RKO (cell line): ENCODE results near the gene TCIRG1.
"Not testable (repeated sequence)": the region's sequence is repeated elsewhere in the genome, so short reads cannot be mapped to it uniquely, and the experiment has no call there.

ENCODE experiments used
- DNase-seq: peaks from one replicate; pipeline ENCODE4 v3.0.0-alpha.2; 2016; ENCODE audit warnings: low spot score

Gene TCIRG1

DNA sequence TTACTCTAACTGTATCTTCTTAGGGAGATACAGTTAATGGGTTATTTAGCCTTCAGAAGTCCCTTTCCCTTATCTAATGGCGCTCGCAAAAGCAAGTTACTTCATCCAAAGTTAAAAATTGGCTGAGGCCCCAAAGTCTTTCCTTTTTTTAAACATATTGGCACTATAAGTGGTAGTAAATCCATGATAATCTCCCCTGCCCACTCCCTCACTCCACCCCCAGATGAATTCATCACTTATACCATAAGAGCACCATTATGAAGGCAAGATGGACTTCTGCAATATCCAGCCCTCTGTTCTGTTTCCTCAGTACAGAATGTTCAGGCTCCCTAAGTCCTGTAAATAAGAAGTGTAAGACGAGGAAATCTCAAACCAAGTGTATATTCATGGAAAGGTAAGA lies 44.7 kb downstream of the TCIRG1 start:
- no peak for DNase-seq

DNA sequence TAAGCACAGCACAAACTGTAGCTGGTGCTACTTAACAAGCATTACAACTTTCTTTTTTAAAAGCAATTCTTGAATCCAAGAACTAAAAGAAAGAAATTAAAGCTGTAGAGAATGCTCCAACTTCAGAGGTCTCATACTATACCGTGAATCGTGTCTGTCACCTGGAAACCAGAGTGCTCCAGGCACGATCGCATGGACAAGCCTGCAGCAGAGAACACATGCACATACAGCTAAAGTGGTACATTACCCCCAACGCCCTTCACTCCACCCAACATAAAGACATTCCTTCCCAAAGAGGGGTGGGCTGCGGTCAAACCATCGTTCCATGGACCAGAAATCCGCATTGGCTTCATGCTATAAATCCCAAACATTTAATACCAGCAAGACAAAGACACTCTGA lies 50.9 kb downstream of the TCIRG1 start:
- DNase-seq = no peak

GRCh38 chr11:68090287-68090686 lies 51.5 kb downstream of the TCIRG1 start:
- DNase-seq = no peak

- DNase-seq = no peak
These were observed 51.9 kb downstream of the TCIRG1 start for GRCh38 chr11:68090706-68091105.

- no peak for DNase-seq
These were observed 53.6 kb downstream of the TCIRG1 start for GRCh38 chr11:68092411-68092810.

DNA sequence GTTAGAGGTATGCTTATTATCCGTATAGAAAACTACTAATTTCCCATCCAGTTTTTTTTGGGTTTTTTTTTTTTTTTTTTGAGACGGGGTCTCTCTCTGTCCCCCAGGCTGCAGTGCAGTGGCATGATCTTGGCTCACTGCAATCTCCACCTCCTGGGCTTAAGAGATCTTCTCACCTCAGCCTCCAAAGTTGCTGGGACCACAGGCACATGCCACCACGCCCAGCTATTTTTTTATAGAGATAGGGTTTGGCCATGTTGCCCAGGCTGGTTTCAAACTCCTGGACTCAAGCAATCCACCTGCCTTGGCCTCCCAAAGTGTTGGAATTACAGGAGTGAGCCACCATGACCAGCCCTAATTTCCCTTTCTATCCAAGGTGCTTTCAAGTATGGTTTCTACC lies 54.1 kb downstream of the TCIRG1 start:
- DNase-seq = not testable (repeated sequence)

DNA sequence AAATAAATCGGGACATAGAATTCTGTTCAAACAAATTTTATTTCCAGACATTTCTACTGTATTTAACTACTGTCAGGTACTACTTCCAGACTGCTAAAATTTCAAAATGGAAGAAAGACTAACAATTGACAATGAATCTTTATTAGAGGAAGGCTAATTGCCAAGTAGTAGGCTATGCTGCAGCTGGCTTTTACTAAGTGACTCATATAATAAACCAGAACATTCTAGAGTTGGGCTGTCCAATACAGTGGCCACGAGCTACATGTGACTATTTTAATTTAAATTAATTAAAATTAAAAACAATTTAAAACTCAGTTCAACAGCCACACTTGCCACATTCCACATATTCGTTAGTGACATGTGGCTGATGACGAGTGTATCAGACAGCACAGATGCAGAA lies 54.7 kb downstream of the TCIRG1 start:
- no peak for DNase-seq

- DNase-seq = no peak
These were observed 58.1 kb downstream of the TCIRG1 start for GRCh38 chr11:68096962-68097361.

DNA sequence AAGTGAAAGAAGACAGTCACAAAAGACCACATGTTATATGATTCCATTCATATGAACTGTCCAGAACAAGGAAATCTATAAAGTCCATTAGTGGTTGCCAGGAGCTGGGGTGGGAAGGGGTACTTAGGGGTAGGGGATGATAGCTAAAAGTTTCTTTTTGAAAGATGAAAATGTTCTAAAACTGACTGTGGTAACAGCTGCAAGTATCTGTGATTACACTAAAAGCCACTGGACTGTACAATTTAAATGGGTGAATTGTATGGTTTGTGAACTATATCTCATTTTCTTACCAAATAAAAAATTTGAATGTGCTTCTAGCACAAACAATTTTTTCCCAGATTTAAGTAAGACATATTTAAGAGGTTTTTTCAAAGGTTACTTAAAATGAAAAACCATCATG lies 60.2 kb downstream of the TCIRG1 start:
- DNase-seq = no peak

DNA sequence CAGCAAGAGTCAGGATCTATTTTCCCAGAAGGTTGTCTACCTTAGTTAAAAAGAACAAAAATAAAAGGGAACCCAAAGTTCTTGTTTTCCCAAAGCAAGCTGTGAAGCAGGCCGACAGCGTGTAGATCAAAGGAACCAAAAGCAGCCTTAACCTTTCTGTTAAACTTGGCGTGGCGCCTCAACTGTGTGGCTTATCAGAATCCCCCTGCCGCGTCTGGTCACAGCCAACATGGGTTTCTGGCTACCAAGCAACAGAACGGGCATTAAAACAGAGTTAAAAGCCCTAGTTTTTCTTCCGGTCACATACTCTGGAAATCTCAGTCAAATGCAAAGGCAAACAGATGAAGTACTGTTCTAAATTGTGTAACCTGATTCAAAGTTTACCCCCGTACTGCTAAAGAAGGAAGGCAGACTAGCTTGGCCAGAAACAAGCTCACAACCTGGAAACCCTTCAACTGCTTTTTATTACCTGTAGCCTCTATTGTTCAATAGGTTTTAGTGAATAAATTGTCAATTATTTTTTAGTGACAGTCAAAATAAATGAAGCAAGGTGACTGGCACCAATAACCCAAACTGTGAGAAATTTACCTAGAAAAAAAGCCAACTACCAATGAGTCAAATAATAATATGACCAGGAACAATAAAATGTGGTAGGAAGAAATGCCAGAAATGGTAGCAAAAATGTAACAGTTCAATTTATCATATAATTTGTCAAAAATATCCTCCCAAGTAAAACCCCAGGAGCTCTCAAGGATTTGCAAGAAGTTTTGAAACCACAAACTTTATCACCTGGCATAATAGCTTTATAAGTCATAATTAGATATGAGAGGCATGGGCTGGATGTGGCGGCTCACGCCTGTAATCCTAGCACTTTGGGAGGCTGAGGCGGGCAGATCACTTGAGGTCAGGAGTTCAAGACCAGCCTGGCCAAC lies 60.9 kb downstream of the TCIRG1 start:
- DNase-seq = no peak
